HepG2 (cell line): ENCODE measurements around the gene USP15. TPM values are rescaled to one million over a fixed set of nuclear protein-coding genes. Genes with fewer than 3 reads are reported as not detected.

Experiments used
- ATAC-seq: fragments of 200-7000 bp; cut with Tn5 transposase; 3 replicates; pipeline ENCODE4 v1.9.1; 2020; ENCODE audit warnings: mild to moderate bottlenecking, moderate library complexity
- BruUV-seq: library from RNA; stranded (reverse); fragments of 400-500 nt; replicated peaks from 2 replicates; lab custom pipeline; 2021; lab: Mats Ljungman, UMichigan
- CTCF ChIA-PET: fragments of 300-600 bp; formaldehyde crosslinking; extraction: SDS; loops from one replicate; lab custom pipeline; 2021; ENCODE audit warnings: low total read pairs, inconsistent platforms, low intra/inter-chr PET ratio; lab: Yijun Ruan, JAX
- POLR2A ChIA-PET: fragments of 350-600 bp; sonication (Branson Sonifier 250); formaldehyde crosslinking; loops from one replicate; lab custom pipeline; 2020; ENCODE audit warnings: antibody characterized with exemption, inconsistent platforms; lab: Yijun Ruan, JAX
- DNase-seq: peaks from one replicate; pipeline ENCODE4 v3.0.0-alpha.2; 2015; ENCODE audit warnings: low spot score
- FAIRE-seq: peaks from 3 replicates; lab custom pipeline; 2011; peaks lifted over from hg19 to GRCh38; lab: Jason Lieb, UNC
- H2AFZ ChIP-seq: one replicate; pipeline ENCODE4 v1.6.1; 2011; ENCODE audit warnings: low read length, inconsistent platforms
- H3K27ac ChIP-seq: fragments of 300-600 bp; 3 replicates; pipeline ENCODE4 v1.8.0; 2011; ENCODE audit warnings: mixed run types, mild to moderate bottlenecking, mixed read lengths, low read length, inconsistent platforms; ENCODE audit not compliant: insufficient read depth; ENCODE audit errors: extremely low read length
- H3K27me3 ChIP-seq, 2 experiments: fragments of 200-600 bp in 1 of 2; 2 replicates in 1 of 2; 3 replicates in 1 of 2; pipeline versions ENCODE4 v1.6.0 to v1.8.0; 2011; ENCODE audit warnings: low read length in 2 of 2, mild to moderate bottlenecking in 2 of 2, moderate library complexity in 2 of 2, inconsistent platforms in 1 of 2; ENCODE audit not compliant: insufficient read depth in 2 of 2, control insufficient read depth in 1 of 2
- H3K36me3 ChIP-seq, 2 experiments: fragments of 200-600 bp in 1 of 2; replicated peaks in 1 of 2; 2 replicates in 1 of 2; 3 replicates in 1 of 2; pipeline versions ENCODE4 v1.5.1 to v1.8.0; 2011; ENCODE audit warnings: low read length in 2 of 2, inconsistent platforms in 1 of 2; ENCODE audit not compliant: insufficient read depth in 2 of 2, control insufficient read depth in 1 of 2
- H3K4me1 ChIP-seq: 2 replicates; pipeline ENCODE4 v1.5.1; 2012; ENCODE audit warnings: low read length, inconsistent platforms; ENCODE audit not compliant: insufficient read depth
- H3K4me2 ChIP-seq: 2 replicates; pipeline ENCODE4 v1.6.0; 2011; ENCODE audit warnings: low read depth, low read length, inconsistent platforms
- H3K4me3 ChIP-seq, 3 experiments: fragments of 200-600 bp in 1 of 3; sonication (generic), shearing (Covaris generic) in 1 of 3; replicated peaks in 1 of 3; 2 replicates each; pipeline ENCODE4 v1.5.1; 2011 to 2016; ENCODE audit warnings: low read length in 3 of 3, inconsistent platforms in 2 of 3, low read depth in 2 of 3, mild to moderate bottlenecking in 2 of 3, control low read depth in 1 of 3, mixed read lengths in 1 of 3; ENCODE audit not compliant: insufficient read depth in 1 of 3
- H3K79me2 ChIP-seq: one replicate; pipeline ENCODE4 v1.6.1; 2011; ENCODE audit warnings: low read length, inconsistent platforms; ENCODE audit not compliant: insufficient read depth
- H3K9ac ChIP-seq: 2 replicates; pipeline ENCODE4 v1.6.0; 2011; ENCODE audit warnings: mild to moderate bottlenecking, low read depth, low read length, inconsistent platforms; ENCODE audit not compliant: insufficient read depth
- H3K9me3 ChIP-seq: 2 replicates; pipeline ENCODE4 v1.5.1; 2012; ENCODE audit warnings: mild to moderate bottlenecking, low read length
- H4K20me1 ChIP-seq: 2 replicates; pipeline ENCODE4 v1.6.0; 2011; ENCODE audit warnings: inconsistent platforms, mild to moderate bottlenecking, low read length, moderate library complexity; ENCODE audit not compliant: insufficient read depth
- DZIP1 ChIP-seq: sonication (generic); formaldehyde crosslinking; IDR thresholded peaks from 2 replicates; pipeline ENCODE4 v1.5.0; 2020; ENCODE audit warnings: mild to moderate bottlenecking, missing genetic modification reagents
- HOXA3 ChIP-seq: sonication (generic); formaldehyde crosslinking; IDR thresholded peaks from 2 replicates; pipeline ENCODE4 v1.5.0; 2020; ENCODE audit warnings: missing genetic modification reagents
- SOX13 ChIP-seq, 3 experiments: fragments of 450-650 bp in 1 of 3; sonication (generic) in 1 of 3; formaldehyde crosslinking in 1 of 3; IDR thresholded peaks in 2 of 3; conservative IDR thresholded peaks in 1 of 3; 2 replicates each; pipeline versions ENCODE4 v1.5.0 to v1.6.1; 2016 to 2020; ENCODE audit warnings: antibody characterized with exemption in 1 of 3, mild to moderate bottlenecking in 1 of 3, missing compliant biosample characterization in 1 of 3, missing genetic modification reagents in 1 of 3, moderate library complexity in 1 of 3
- ZBTB4 ChIP-seq: sonication (generic); formaldehyde crosslinking; IDR thresholded peaks from 2 replicates; pipeline ENCODE4 v1.4.0; 2020; ENCODE audit warnings: missing genetic modification reagents, mild to moderate bottlenecking, borderline replicate concordance
- ZFP82 ChIP-seq: sonication (generic); formaldehyde crosslinking; IDR thresholded peaks from 2 replicates; pipeline ENCODE4 v1.5.1; 2020; ENCODE audit warnings: mild to moderate bottlenecking, missing genetic modification reagents, borderline replicate concordance
- ZNF235 ChIP-seq: sonication (generic); formaldehyde crosslinking; IDR thresholded peaks from 2 replicates; pipeline ENCODE4 v1.8.1; 2023; ENCODE audit warnings: mild to moderate bottlenecking, missing genetic modification reagents, borderline replicate concordance
- ZNF574 ChIP-seq: sonication (generic); formaldehyde crosslinking; IDR thresholded peaks from 2 replicates; pipeline ENCODE4 v1.4.0; 2020; ENCODE audit warnings: missing genetic modification reagents
- ZNF724P ChIP-seq: sonication (generic); formaldehyde crosslinking; IDR thresholded peaks from 2 replicates; pipeline ENCODE4 v1.8.0; 2022; ENCODE audit warnings: missing genetic modification reagents, borderline replicate concordance
- WGBS: methylation state at CpG from one replicate; pipeline ENCODE4 v1.1.6; 2017; ENCODE audit warnings: low lambda C conversion rate; 5-methylcytosine and 5-hydroxymethylcytosine counted together
- in situ Hi-C: cut with HindIII; loops from 2 replicates; pipeline ENCODE4 v1.10.0; 2017; ENCODE audit warnings: low pct_unique_long_range_greater_than_20kb; ENCODE audit not compliant: extremely low pct_ligation_motif_present
- intact Hi-C: fragments of 100-400 bp; cut with micrococcal nuclease; formaldehyde crosslinking; loops from one replicate; pipeline ENCODE4 v1.10.0; 2022; ENCODE audit not compliant: unreplicated experiment
- polyA plus RNA-seq, 8 experiments: library from polyadenylated mRNA; depleted of rRNA in 3 of 8; stranded (reverse) in 7 of 8; unstranded in 1 of 8; fragments of >200 nt; fragmentation: Illumina TruSeq in 4 of 8; extraction: Trizol in 4 of 8; gene quantifications; 2 replicates each; pipeline versions ENCODE4 v1.2.1 to v1.2.3, GENCODE V29; 2011 to 2016; ENCODE audit warnings: low read depth in 4 of 8, missing spikeins in 1 of 8, mixed read lengths in 1 of 8; ENCODE audit not compliant: insufficient read depth in 1 of 8
- total RNA-seq, 5 experiments: library from RNA; depleted of rRNA; stranded (reverse); fragments of >200 nt; fragmentation: Illumina TruSeq; extraction: Trizol; gene quantifications; 2 replicates each; pipeline ENCODE4 v1.2.3, GENCODE V29; 2016; ENCODE audit warnings: low read depth in 1 of 5

USP15 gene
- total and polyA plus RNA-seq, 2 of the 13 experiments (the other 11 are each of a cell fraction or from before 2014, with no cell fraction given), result 17.3 to 51.7 TPM

GRCh38 chr12:62434494-62435302 is 174.5 kb downstream of the USP15 start:
- WGBS, result 8% methylated on average over 16 of the region's 16 CpGs
- TF ChIP-seq SOX13 (IDR thresholded peaks at IDR 0.05), result no peak
- TF ChIP-seq SOX13 (CRISPR knock-in tag; conservative IDR thresholded peaks at IDR 0.05 in 1 of 2, IDR thresholded peaks at IDR 0.05 in 1 of 2), result no peak
- TF ChIP-seq HOXA3 (CRISPR knock-in tag), result no peak
- no peak for TF ChIP-seq DZIP1 (CRISPR knock-in tag)
- TF ChIP-seq ZNF235 (CRISPR knock-in tag), result peak; percentile 7; the same call in 1 of the 2 replicates
- TF ChIP-seq ZBTB4 (CRISPR knock-in tag), result no peak
- TF ChIP-seq ZFP82 (CRISPR knock-in tag), result 0 out of 2 replicates have a peak, but pooled peaks have one; percentile 24
- no peak for TF ChIP-seq ZNF574 (CRISPR knock-in tag)
- 0 out of 2 replicates have a peak, but pooled peaks have one; percentile 26 for TF ChIP-seq ZNF724P (CRISPR knock-in tag)

More at GRCh38 chr12:62434494-62435302, 174.5 kb downstream of the USP15 start:
- no TSS peak for BruUV-seq
- peak; percentile 34 for ATAC-seq
- H3K4me3 ChIP-seq, result peak overlapping the region; percentile 56 to 78 (median 73)
- H3K4me2 ChIP-seq, result peak overlapping the region; percentile 94
- H3K36me3 ChIP-seq, result no peaks in the 10 kb centered on the region
- no peaks in the 10 kb centered on the region for H3K9me3 ChIP-seq
- no peaks in the 10 kb centered on the region; a peak in 1 of 5 replicates for H3K27me3 ChIP-seq
- no peak for FAIRE-seq
- no peak overlapping the region for H3K9ac ChIP-seq
- intact Hi-C loops, result loop anchor here (1.0 to 10.0 kb wide), 3 partner anchors 93 to 360 kb away; no protein-coding TSS in a partner anchor
- H3K27ac ChIP-seq, result no peak overlapping the region
- peaks cover 15% of the 10 kb centered on the region for H3K4me1 ChIP-seq
- no peaks in the 10 kb centered on the region for H4K20me1 ChIP-seq
- peak overlapping the region; percentile 34 for H2AFZ ChIP-seq
- ChIA-PET CTCF (no interaction called here), POLR2A (interaction anchor here (1.4 to 2.3 kb wide), 2 partner anchors 32 to 168 kb away, joined by 4 to 8 read pairs; partner anchors contain the start of gene MON2)
- no peak for DNase-seq
- no peaks in the 10 kb centered on the region for H3K79me2 ChIP-seq
- in situ Hi-C loops, result loop anchor here (10.0 kb wide), 1 partner anchor 360 kb away; no protein-coding TSS in a partner anchor
